HG02973 (cell line): ENCODE measurements around the gene ACKR1.
A peak's percentile ranks its signal among the peaks of the same experiment; 100 is the strongest.

ENCODE experiments used
- ATAC-seq: cut with Tn5 transposase; IDR thresholded peaks from one replicate; pipeline ENCODE4 v1.9.1; 2021; ENCODE audit warnings: moderate library complexity; ENCODE audit not compliant: unreplicated experiment

Gene ACKR1

DNA sequence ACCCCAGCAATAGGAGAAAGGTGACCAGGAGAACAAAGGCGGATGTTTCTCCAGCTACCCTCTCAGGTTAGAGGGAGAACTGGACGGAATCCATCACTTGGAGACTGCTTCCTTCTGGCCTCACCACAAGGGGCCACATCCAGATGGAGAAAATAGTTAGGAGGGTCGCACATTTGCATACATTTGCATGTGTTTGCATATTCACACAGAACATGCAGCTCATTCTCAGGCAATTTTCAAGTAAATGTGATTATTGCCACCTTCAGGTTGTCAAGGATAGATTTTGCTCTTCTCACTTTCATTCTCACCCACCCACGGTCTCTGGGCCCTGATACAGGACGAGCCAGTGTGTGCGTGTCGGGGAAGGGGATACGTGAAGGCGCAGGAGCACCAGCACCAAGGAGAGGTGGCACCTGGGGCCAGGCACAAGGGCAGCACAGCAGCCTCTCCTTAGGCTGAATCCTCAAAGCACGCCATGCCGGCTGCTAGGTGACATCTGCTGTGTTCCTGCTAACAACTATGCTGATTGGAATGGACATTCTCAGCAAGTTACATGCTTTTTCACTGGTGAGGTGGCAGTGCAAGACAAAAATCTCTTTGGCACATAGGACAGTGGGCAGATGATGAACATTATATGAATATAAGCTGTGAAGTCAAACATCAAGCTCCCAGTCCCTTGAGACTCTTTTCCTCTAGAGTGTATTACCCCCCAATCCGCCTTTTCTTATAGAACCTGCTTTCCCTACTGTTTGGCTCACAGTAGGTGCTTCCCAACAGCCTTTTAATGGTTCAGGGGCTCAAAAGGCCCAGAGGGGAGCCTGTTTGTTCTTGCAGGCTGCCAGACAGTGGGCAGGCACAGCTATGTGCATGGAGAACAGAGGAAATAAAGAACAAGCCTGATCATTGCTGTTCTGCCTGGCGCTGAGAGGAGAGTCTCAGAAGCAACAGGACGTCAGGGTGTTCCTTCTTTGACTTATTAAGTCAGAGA, 14.3 kb downstream of the ACKR1 start:
- no peak for ATAC-seq

DNA sequence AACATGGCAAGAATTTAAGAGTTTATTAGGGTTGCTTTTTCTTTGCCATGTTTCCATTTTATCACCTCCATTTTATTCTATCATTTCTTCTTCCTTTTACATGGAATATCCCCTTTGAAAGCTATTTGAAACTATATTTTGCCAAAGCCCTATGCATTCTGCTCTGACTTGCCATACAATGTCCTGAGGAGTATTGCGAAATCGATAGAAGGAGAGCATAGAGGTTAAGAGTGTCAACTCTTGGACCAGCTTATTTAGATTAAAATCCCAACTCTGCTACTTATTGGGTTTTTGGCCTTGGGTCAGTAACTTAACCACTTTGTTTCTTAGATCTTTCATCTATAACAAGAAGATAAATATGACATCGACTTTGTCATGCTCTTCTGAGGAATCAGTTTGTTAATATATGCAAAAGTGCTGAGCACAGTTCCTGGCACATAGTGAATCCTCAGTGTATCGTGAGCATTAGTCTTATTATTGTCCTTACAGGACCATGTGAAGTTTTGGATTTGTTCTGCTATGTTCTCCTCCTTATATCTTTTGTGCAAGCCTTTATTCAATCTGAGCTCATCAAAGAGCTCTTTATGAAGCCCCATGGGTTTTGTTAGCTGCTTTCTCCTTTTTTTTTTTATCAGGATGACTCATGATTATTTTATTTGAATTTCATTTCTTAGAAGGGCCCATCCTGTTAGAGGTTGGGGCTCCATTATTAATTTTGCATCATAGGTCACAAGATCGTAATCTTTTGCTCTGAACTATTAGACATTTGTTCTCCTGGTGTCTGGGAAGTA, 17.6 kb downstream of the ACKR1 start:
- ATAC-seq, result no peak

DNA sequence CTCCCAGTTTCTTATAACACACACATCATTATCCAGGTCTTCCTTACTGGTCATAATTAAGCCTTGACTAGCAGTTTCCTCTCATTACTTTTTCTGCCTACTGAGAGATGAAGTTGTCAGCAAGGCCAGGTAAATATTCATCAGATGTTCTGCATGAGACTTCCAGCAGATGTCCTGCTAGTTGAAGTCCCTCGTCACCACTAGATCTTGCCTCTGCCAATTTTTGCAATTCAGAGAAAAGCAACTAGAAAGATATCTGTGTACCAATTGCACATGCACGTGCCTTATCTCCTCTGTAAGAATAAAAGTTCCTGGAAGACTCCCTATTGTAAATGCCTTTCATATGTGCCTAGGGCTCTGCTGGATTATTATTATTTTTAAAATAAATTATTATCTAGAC, 18.3 kb downstream of the ACKR1 start:
- ATAC-seq, result no peak

DNA sequence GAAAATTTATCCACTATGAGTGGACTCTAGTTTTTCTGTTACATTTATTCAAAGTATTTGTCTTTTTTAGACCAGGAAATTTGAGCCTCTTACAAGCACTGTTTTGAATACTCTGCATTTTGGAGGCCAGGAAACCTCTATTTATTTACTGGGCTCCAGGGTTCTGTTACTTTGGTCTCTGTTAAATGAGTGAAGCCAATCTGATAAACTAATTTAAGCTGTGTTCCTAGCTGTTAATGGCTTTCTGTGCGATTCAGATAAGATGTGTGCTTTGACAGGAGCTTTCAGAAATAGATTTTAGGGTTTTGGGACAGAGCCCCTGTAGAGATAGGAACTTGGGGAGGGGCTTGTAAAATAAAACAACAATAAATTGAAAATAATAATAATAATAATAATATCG, 23.9 kb downstream of the ACKR1 start:
- no peak for ATAC-seq

DNA sequence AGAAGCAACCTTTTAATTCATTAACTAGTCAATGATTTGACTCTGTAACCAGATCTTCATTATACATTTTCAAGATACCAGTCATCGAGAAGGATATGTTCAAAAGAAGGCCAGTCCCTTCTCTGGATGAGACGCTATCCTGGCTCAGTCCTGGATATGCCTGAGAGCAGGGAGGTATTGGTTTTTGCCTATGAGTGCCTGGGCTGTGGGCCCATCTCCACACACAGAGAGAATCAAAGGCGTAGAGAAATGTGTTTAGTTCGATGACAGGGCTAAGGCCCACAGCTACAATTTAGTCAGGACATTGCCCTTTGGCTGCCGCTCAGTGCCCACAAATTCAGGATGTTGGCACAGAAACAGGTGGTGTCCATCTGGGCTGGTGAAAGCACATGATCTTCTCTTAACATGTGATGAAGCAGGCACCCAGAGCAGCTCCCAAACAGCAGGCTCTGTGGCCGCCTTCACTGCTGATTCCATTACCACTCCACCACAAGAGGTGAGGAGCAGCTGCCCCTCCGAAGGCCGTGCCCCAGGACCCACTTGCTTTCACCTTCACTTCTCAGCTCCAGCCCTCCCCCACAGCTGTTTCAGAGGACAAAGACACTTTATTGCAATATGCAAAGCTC, 24.7 kb downstream of the ACKR1 start:
- no peak for ATAC-seq

DNA sequence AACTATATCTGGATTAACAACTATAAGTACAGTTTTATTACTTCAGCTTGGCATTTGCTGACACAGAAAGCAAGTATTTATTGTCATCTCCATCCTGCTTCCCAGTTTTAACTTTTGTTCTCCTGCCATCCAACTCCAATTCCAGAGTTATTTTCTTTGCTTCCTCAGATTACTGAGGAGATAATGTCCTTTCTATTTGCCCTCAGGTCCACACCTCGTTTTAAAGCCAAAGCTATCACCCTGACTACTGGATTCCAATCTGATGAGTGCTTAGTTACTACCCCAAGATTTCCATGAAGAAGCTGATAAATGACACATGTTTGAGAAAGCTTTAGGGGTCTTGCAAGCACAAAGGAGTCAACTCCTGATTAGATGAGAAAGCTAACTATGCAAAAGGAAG, 25.2 kb downstream of the ACKR1 start:
- ATAC-seq, result no peak

DNA sequence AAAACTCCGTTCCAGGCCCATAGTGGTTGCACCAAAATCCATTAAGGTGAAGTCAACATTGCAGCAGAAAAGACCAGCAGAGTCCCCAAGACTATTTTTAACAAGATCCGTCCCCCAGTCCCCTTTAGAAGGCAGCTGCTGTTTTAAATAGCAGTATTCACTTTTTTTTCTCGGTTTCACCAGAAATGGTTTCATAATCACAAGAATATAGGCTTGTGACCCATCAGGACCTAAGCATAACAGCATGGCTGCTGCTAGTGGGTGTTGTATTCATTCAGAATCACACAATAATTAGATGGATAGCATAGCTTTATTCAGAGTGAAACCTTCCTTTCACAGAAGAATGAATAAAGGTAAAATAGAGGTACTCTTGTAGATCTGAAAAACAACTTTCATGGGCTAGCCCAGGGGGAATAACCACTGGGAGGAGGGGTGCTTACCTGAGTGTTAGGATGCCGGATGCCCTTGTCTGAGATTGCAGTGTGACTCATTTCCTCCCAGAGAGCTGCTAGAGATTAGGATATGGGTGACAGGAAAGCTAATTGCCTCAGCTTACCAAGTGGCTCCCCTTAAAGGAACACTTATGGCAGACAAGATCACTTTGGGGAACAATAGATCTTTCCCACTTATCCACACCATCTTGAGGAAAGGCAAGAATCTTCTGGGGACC, 35.0 kb downstream of the ACKR1 start:
- ATAC-seq, result peak; percentile 89

DNA sequence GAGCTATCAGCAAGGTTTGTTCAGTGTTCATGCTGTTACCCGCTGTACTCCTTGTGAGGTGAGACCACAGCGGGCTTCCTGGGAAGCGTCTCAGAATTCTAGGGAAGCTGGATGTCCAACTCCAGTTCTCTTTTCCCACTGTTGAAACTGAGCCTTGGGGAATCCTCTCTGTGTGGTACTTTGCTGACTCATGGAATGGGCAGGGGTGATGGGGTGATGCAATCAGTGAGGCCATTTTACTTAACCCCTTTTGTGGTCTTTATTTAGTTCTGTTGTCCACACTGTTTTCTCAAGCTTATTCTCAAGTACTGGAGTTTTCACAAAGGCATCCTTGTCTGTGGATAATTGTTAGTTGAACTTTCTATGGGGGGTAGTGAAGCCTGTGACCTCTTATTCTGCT, 42.6 kb downstream of the ACKR1 start:
- no peak for ATAC-seq

DNA sequence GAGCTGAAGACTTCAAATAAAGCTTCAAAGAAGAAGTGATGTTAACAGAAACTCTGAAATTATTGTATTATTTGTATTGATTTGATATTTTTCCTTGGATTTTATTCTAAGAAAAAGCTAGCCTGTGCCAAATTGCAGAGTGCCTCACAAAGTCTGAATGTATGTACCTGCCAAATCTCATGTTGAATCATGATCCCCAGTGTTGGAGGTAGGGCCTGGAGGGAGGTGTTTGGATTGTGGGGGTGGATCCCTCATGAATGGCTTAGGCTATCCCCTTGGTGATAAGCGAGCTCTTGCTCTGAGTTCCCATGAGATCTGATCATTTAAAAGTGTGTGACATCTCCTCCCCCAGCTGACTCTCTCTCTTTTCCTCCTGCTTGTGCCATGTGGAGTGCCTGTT, 43.6 kb downstream of the ACKR1 start:
- no peak for ATAC-seq

DNA sequence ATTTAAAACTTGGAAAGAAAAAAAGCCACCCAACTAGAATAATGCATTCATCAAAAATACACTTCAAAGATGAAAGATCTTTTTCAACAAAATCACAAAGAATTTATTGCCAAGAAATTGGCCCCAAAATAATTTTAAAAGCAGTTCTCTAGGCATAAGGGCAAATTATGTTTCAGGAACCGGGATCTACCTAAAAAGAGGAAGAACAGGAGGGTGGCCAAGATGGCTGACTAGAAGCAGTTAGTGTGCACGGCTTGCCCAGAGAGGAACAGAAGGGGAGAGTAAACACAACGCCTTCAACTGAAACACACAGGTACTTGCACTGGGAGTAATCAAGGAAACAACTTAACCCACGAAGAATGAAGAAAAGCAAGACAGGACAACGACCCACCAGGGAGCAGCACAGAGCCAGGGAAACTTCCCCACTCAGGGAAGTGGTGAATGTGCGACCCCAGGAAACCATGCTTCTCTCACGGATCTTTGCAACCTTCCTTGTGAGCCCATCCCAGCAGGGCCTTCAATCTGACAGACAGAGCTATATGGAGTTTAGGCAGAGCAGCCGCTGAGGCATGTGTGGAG, 46.1 kb downstream of the ACKR1 start:
- no peak for ATAC-seq
